HG02970 (cell line): ENCODE results near the gene CDK3.
"Not testable (repeated sequence)": the region's sequence is repeated elsewhere in the genome, so short reads cannot be mapped to it uniquely, and the experiment has no call there.

Experiments
- ATAC-seq: cut with Tn5 transposase; IDR thresholded peaks from one replicate; pipeline ENCODE4 v1.9.1; 2021; ENCODE audit warnings: mild to moderate bottlenecking, moderate library complexity, moderate number of reproducible peaks; ENCODE audit not compliant: unreplicated experiment, low FRiP score

CDK3 gene

GRCh38 chr17:76000755-76001521 is at the start of gene CDK3:
Gene CDK3, plus strand, starts transcription at chr17:76000855. Its CDS starts 571 bp downstream, at chr17:76001426.
- ATAC-seq: no peak

- no peak for ATAC-seq
Observed at GRCh38 chr17:75950855-75951554, 49.6 kb upstream of the CDK3 start.

GRCh38 chr17:75959051-75959838 is 41.4 kb upstream of the CDK3 start:
- ATAC-seq: no peak

GRCh38 chr17:75959839-75960511 is 40.7 kb upstream of the CDK3 start:
- no peak for ATAC-seq

GRCh38 chr17:75965468-75965867 is 35.2 kb upstream of the CDK3 start:
- ATAC-seq: no peak

GRCh38 chr17:75969044-75969443 is 31.6 kb upstream of the CDK3 start:
- not testable (repeated sequence) for ATAC-seq

GRCh38 chr17:75970011-75970523 is 30.6 kb upstream of the CDK3 start:
- ATAC-seq: no peak

GRCh38 chr17:75970626-75971025 is 30.0 kb upstream of the CDK3 start:
- ATAC-seq: no peak

- not testable (repeated sequence) for ATAC-seq
Observed at GRCh38 chr17:75975187-75975586, 25.5 kb upstream of the CDK3 start.

- no peak for ATAC-seq
Observed at GRCh38 chr17:75975757-75976174, 24.9 kb upstream of the CDK3 start.

GRCh38 chr17:75976175-75976848 is 24.3 kb upstream of the CDK3 start:
- ATAC-seq: no peak

GRCh38 chr17:75978938-75979704 is 21.5 kb upstream of the CDK3 start, which contains the start of the genes ACOX1 and TEN1:
Gene ACOX1, minus strand, starts transcription at chr17:75979166. Its CDS starts 93 bp downstream, at chr17:75979073.
Gene TEN1, plus strand, starts transcription at chr17:75979240. Its CDS starts 6,953 bp downstream, at chr17:75986193.
- ATAC-seq: peak; percentile 85

- peak; percentile 8 for ATAC-seq
Observed at GRCh38 chr17:75979705-75980187, 20.9 kb upstream of the CDK3 start.

- no peak for ATAC-seq
Observed at GRCh38 chr17:75980188-75981018, 20.3 kb upstream of the CDK3 start.

GRCh38 chr17:75981019-75981615 is 19.5 kb upstream of the CDK3 start:
- ATAC-seq: no peak

GRCh38 chr17:75983501-75984181 is 17.0 kb upstream of the CDK3 start:
- no peak for ATAC-seq

- ATAC-seq: no peak
Observed at GRCh38 chr17:75985986-75986385, 14.7 kb upstream of the CDK3 start.
